Stimulated activated CD8-positive, alpha-beta memory T cell treated with anti-CD3 and anti-CD28 coated beads, Interleukin-15, amount 100 ng/mL, for 24 hours (primary cell): ENCODE results near the gene MYH7.
"Not testable (repeated sequence)": the region's sequence is repeated elsewhere in the genome, so short reads cannot be mapped to it uniquely, and the experiment has no call there.

ENCODE experiments used
- DNase-seq: peaks from one replicate; pipeline ENCODE4 v3.0.0-alpha.2; 2020; ENCODE audit warnings: low read depth

Gene MYH7

GRCh38 chr14:23435543-23436326, at the start of gene MYH7:
Gene MYH7, minus strand, starts transcription at chr14:23435660. Its CDS starts 1,928 bp downstream, at chr14:23433732.
- DNase-seq: no peak

DNA sequence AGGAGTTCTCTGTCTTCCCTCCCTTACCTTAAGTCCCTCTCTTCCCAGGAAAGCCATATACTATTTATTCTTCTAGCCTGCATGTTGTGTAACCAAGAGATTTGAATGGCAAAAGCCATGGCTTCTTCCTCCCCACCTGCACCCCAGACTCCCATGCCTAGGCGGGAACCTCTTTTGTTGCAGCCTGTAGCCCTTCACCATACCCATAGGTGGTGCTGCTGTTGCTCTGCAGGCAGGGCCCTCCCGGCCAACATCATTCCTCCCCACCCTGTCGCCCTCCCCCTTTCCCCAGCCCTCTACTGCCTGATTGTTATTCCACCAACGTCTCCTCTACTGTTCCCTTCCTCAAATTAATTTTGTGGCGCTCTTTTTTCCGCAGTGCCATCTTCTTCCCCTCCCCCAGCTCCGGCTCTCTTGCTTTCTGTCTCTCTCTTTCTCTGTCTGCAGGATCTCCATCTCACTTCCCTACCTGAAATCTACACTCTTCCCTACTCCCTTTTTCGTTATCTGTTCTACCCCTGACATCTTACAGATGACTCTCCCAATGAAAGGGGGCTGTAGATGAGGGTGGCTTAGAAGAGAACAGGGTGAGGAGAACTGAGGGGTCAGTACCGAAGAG, 47.9 kb upstream of the MYH7 start:
- DNase-seq: no peak

DNA sequence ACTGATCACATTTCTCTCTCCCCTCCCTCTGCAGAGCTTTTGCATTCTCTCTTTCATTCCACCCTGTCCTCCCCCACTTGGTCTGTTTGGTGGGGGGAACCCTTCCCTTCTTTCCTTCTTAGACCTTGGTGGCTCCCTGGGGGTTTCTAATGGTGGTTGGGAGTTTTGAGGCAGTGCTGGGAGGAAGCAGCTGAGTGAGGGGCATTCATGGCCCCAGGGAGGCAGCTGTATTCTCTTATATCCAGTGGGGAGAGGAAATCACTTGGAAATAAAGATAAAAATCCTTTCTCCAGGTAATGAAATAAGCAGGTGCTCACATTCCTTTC, 47.3 kb upstream of the MYH7 start:
- no peak for DNase-seq

DNA sequence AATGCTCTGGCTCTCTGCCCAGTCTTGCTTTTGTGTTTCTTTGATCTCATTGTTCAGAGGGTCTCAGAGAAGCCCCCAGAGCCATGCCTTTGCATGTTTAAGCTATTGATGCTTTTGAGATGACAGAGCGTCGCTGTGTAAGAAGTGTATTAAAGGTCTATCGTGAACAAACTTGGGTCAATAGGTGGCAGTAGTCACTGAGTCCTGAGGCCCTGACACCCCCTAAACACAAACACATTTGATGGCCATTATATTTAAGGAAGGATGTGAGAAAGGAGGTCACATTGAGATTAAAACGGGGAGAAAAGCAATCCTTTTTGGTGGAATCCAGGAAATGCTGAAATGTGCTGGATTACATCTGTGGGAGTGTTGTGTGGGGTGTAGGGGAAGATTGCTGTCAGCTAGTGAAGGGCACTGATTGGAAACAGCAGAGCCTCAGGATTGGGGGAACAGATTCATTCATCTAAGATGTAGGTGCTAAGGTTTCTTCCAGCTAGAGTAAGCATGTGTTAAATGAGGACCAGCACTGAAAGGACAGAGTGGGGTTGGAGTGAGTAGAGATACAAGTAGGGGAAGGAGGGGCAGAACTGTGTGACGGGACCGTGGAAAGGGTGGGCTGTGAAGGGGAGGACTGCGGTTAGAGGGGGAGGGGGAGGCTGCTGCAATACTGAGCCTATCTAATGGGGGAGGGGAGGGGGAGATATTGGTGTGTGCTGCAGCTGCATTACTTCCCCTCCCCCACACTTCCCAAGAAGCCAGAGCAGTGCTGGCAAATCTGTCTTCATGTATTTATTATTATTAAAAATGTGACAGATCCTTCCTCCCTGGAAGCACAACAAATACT, 46.7 kb upstream of the MYH7 start:
- DNase-seq: no peak

DNA sequence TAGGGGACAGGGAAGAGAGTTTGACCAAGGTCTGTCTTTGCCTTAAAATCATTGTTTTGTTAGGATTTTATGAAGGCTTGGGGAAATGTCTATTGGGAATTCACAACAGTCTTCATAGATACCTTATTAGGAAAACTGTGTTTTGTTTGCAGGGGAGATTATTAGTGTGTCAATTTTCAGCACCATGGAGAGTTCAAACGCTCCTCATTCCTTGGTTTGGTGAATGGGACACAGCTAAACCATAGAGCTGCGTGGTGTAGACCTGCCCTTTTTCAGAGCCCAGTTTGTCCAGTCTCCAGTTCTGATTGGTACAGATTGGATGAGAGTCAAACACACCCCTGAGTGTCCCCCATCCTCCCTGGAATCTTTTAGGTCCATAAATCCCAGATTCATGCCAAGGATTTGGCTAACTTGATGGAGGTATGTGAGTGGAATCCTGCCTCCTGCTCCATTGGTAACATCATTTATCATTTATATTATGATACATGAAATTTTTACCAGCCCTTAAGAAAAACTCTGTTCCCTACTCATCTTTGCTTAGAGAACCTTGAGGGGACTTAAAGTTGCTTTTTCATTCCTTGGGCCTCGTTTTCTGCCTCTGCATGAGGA, 46.0 kb upstream of the MYH7 start:
- no peak for DNase-seq

GRCh38 chr14:23478109-23478759, 42.8 kb upstream of the MYH7 start:
- no peak for DNase-seq

- no peak for DNase-seq
Observed at GRCh38 chr14:23470947-23471346, 35.5 kb upstream of the MYH7 start.

- DNase-seq: no peak
Observed at GRCh38 chr14:23469906-23470403, 34.5 kb upstream of the MYH7 start.

DNA sequence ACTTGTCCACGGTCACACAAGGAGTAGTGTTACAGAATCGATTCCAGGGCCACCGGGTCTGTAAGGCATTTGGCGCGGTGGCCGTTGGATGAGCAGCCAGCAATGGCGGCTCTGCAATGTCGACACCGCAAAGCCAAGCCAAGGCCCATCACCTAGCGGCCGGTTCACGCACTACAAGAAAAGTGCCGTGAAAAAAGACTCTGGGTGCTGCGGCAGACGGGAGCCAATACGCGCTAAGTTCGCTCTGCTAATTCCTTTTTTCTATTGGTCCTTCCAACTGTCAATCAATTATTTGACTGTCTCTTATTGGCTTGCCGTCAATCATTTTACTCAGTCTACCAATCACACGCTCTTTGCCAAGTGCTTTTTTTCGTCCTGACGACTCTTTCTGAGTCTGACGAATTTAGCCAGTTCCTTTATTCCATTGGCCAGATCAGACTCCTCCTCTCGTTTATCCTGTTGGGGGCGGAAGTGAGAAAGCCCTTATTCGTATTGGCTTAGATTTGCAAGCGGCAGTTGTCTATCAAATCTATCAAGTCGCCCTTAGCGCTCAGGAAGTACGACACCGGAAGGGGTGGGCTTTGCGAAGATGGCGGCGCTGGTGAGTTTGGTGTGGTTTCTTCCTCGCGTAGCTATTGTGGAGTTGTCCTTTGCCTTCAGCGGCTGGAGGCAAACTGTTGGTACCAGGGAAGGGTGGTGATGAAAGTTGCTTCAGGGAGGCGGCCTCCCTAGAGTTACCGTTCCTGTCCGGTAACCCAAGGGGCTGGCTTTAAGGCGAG, 33.9 kb upstream of the MYH7 start, which contains the start of gene NGDN:
Gene NGDN (plus strand): TSS at position 577 of the 779 bp plus-strand sequence. CDS start 13 bp downstream, at position 590.
- peak; percentile 70 for DNase-seq

- DNase-seq: no peak
Observed at GRCh38 chr14:23468704-23469126, 33.3 kb upstream of the MYH7 start.

- no peak for DNase-seq
Observed at GRCh38 chr14:23465261-23465660, 29.8 kb upstream of the MYH7 start.

- no peak for DNase-seq
Observed at GRCh38 chr14:23464700-23465099, 29.2 kb upstream of the MYH7 start.

GRCh38 chr14:23460960-23461359, 25.5 kb upstream of the MYH7 start:
- DNase-seq: no peak

DNA sequence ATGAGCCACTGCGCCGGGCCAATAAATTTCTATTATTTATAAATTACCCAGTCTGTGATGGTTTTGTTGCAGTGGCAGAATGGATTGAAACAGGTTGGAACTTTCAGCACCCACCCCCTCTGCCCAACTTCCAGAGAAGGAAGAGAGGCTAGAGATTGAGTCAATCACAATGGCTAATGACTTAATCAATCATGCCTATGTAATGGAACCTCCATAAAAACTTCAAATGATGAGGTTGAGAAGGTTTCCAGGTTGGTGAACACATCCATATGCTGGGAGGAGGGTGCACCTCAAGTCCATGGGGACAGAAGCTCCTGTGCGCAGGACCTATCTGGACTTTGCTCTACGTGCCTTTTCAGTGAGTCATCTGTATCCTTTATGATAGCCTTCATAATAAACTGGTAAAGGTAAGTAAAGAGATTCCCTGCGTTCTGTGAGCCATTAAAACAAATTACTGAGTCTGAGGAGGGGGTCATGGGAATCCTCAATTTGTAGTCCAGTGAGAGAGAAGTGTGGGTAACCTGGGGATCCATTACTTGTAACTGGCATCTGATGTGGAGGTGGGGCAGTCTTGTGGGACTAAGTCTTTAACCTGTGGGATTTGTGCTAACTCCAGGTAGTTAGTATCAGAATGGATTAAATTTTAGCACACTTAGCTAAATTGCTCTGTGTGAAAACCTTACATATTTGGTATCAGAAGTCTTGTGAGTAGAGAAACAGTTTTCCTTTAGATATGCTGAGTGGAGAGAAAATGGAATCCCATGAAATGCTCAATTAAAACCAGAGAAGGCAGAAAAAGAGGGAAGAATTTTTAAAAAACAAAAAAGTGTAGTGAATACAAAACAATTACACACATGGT, 22.4 kb upstream of the MYH7 start:
- no peak for DNase-seq

DNA sequence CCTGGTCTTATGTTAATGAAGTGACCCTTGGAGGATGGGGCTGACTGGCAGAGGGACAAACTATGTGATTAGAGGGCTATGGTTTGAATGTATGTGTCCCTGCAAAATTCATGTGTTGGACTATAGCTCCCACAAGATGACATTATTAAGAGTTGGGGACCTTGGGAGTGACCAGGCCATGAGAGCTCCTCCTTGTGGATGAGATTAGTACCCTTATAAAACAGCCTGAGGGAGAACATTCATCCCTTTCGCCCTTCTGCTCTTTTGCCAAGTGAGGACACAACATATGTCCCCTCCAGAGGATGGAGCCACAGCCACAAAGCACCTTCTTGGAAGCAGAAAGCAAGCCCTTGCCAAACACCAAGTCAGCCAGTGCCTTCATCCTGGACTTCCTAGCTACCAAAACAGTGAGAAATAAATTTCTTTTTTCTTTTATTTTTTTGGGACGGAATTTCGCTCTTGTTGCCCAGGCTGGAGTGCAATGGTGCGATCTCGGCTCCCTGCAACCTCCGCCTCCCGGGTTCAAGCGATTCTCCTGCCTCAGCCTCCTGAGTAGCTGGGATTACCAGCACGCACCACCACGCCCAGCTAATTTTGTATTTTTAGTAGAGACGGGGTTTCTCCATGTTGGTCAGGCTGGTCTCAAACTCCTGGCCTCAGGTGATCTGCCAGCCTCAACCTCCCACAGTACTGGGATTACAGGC, 21.6 kb upstream of the MYH7 start:
- not testable (repeated sequence) for DNase-seq

GRCh38 chr14:23454445-23454856, 19.0 kb upstream of the MYH7 start:
- no peak for DNase-seq

DNA sequence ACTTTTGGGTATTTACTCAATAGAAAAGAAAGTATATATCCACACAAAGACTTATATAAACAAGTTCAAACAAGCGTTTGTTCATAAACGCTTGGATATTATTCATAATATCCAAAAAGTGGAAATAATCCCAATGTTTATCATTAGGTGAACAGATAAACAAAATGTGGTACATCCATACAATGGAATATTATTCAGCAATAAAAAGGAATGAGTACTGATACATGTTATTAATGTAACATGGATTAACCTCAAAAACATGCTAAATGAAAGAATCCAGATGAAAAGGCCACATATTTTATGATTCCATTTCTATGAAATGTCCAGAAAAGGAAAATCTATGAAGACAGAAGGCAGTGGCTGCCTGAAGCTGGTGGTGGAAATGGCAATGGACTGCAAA, 16.8 kb upstream of the MYH7 start:
- no peak for DNase-seq

- DNase-seq: no peak
Observed at GRCh38 chr14:23450379-23450778, 14.9 kb upstream of the MYH7 start.

DNA sequence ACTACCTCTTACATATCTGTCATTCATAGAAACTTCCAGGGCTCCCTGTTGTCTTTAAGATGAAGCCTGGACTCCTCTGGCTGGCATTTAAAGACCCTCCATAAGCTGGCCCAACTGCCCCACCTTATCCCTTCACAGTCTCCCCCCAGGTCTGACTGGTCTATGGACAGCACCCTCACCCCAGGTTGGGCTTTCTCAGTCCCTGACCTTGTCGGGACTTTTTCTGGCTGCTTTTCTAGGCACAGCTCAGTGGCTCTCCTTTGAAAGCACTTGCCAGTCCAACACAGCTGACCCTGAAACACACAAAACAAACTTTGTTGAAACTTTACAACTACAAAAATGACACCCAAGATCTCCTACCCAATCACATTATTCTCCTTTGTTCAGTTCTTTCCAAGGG, 13.9 kb upstream of the MYH7 start:
- DNase-seq: no peak
